Measurements from ENCODE around the gene MRPL23. TPM values are rescaled to one million over a fixed set of nuclear protein-coding genes. Genes with fewer than 3 reads are reported as not detected.

MRPL23 gene
- total and polyA plus RNA-seq, 2 of the 13 experiments (the other 11 are each of a cell fraction or from before 2014, with no cell fraction given): 67.8 to 123 TPM

DNA sequence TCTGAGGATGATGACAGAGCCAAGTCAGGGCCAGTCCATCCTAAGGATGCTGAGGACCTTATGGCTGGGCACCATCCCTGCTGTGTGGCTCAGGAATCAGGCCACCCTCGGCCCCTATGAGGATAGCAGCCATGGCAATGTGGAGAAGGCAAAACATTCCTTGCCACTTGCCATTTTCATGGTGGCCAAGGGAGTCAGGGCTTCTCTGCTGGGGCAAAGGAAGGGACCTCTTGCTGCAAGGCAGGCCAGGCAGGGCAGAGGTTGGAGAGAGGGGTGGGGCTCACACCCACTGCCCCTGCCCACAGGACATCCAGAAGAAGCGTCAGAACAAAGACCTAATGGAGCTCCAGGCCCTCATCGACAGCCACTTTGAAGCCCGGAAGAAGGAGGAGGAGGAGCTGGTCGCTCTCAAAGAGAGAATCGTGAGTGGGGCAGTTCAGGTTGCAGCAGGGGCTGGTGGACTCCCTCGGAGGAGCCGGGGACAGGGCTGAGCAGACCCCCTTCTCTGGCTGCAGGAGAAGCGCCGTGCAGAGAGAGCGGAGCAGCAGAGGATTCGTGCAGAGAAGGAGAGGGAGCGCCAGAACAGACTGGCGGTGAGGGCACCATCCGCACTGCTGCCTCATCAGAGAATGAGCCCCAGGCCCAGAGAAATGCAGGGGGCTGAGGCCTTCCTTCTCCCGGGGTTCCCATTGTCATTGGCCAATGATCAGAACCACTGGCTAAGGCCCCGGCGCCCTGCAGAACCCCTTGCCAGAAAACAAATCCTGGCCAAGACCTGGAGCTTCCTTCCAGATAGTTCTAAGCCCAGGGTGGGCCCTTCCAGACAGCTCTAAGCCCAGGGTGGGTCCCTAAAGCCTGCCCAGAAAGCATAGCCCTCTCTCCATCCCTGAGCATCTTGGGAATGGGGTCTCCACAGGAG, 13.5 kb upstream of the MRPL23 start:
- H3K4me3 ChIP-seq (replicated peaks in 1 of 3; ENCODE audit: insufficient read depth in 1 of 3, low read depth in 2 of 3, low read length in 3 of 3): no peak overlapping the region
- no peak for FAIRE-seq
- peaks cover 23 to 75% of the 10 kb centered on the region in 2 experiments for H3K27me3 ChIP-seq (ENCODE audit: control insufficient read depth in 1 of 2, insufficient read depth in 2 of 2, low read length in 2 of 2)
- no peak overlapping the region for H2AFZ ChIP-seq (ENCODE audit: low read length)
- in situ Hi-C loops (cut with HindIII; ENCODE audit: extremely low pct_ligation_motif_present, low pct_unique_long_range_greater_than_20kb): no loop called here
- H3K9me3 ChIP-seq (ENCODE audit: low read length): no peaks in the 10 kb centered on the region
- POLR2A ChIA-PET: no interaction called here
- ATAC-seq: no peak
- no peak overlapping the region for H3K4me2 ChIP-seq (ENCODE audit: low read depth, low read length)
- no peaks in the 10 kb centered on the region for H3K4me1 ChIP-seq (ENCODE audit: insufficient read depth, low read length)
- intact Hi-C loops (cut with micrococcal nuclease; ENCODE audit: unreplicated experiment): no loop called here
- H3K27ac ChIP-seq (ENCODE audit: extremely low read length, insufficient read depth, low read length): no peak overlapping the region
- no peaks in the 10 kb centered on the region for H3K36me3 ChIP-seq (replicated peaks in 1 of 2; ENCODE audit: control insufficient read depth in 1 of 2, insufficient read depth in 2 of 2, low read length in 2 of 2)
- no peak for DNase-seq (ENCODE audit: low spot score)
- WGBS (ENCODE audit: low lambda C conversion rate): 27% methylated on average over 16 of the region's 18 CpGs
- BruUV-seq (replicated peaks): no TSS peak
- no peak overlapping the region for H3K9ac ChIP-seq (ENCODE audit: insufficient read depth, low read depth, low read length)
- no peaks in the 10 kb centered on the region for H4K20me1 ChIP-seq (ENCODE audit: insufficient read depth, low read length)
- no peaks in the 10 kb centered on the region for H3K79me2 ChIP-seq (ENCODE audit: insufficient read depth, low read length)
- CTCF ChIA-PET (ENCODE audit: low intra/inter-chr PET ratio, low total read pairs): no interaction called here
- no peak for TF ChIP-seq NBN (conservative IDR thresholded peaks at IDR 0.05)
- no peak for TF ChIP-seq PPARG (CRISPR knock-in tag; conservative IDR thresholded peaks at IDR 0.05)
- TF ChIP-seq, protein P1, sequence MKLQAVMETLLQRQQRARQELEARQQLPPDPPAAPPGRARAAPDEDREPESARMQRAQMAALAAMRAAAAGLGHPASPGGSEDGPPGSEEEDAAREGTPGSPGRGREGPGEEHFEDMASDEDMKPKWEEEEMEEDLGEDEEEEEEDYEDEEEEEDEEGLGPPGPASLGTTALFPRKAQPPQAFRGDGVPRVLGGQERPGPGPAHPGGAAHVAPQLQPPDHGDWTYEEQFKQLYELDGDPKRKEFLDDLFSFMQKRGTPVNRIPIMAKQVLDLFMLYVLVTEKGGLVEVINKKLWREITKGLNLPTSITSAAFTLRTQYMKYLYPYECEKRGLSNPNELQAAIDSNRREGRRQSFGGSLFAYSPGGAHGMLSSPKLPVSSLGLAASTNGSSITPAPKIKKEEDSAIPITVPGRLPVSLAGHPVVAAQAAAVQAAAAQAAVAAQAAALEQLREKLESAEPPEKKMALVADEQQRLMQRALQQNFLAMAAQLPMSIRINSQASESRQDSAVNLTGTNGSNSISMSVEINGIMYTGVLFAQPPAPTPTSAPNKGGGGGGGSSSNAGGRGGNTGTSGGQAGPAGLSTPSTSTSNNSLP (IDR thresholded peaks at IDR 0.05; ENCODE audit: low read depth, low read length): no peak
- TF ChIP-seq CENPX (CRISPR knock-in tag; IDR thresholded peaks at IDR 0.05): no peak
- no peak for TF ChIP-seq ZNF570 (CRISPR knock-in tag; IDR thresholded peaks at IDR 0.05; ENCODE audit: borderline replicate concordance)
- TF ChIP-seq ZNF775 (CRISPR knock-in tag; IDR thresholded peaks at IDR 0.05; ENCODE audit: borderline replicate concordance): no peak
- TF ChIP-seq ZNF672 (CRISPR knock-in tag; IDR thresholded peaks at IDR 0.05): no peak
- TF ChIP-seq, protein P2, sequence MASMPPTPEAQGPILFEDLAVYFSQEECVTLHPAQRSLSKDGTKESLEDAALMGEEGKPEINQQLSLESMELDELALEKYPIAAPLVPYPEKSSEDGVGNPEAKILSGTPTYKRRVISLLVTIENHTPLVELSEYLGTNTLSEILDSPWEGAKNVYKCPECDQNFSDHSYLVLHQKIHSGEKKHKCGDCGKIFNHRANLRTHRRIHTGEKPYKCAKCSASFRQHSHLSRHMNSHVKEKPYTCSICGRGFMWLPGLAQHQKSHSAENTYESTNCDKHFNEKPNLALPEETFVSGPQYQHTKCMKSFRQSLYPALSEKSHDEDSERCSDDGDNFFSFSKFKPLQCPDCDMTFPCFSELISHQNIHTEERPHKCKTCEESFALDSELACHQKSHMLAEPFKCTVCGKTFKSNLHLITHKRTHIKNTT (CRISPR knock-in tag; IDR thresholded peaks at IDR 0.05): no peak
- TF ChIP-seq, protein P3, sequence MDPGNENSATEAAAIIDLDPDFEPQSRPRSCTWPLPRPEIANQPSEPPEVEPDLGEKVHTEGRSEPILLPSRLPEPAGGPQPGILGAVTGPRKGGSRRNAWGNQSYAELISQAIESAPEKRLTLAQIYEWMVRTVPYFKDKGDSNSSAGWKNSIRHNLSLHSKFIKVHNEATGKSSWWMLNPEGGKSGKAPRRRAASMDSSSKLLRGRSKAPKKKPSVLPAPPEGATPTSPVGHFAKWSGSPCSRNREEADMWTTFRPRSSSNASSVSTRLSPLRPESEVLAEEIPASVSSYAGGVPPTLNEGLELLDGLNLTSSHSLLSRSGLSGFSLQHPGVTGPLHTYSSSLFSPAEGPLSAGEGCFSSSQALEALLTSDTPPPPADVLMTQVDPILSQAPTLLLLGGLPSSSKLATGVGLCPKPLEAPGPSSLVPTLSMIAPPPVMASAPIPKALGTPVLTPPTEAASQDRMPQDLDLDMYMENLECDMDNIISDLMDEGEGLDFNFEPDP (CRISPR knock-in tag; conservative IDR thresholded peaks at IDR 0.05): no peak
- TF ChIP-seq ZNF619 (CRISPR knock-in tag; IDR thresholded peaks at IDR 0.05): no peak
- TF ChIP-seq ZZZ3 (CRISPR knock-in tag; IDR thresholded peaks at IDR 0.05; ENCODE audit: borderline replicate concordance): no peak
- no peak for TF ChIP-seq ZNF343 (CRISPR knock-in tag; IDR thresholded peaks at IDR 0.05)
- TF ChIP-seq NFATC3 (CRISPR knock-in tag; IDR thresholded peaks at IDR 0.05): no peak
- TF ChIP-seq TBX3 (IDR thresholded peaks at IDR 0.05; ENCODE audit: borderline replicate concordance): no peak
- TF ChIP-seq, protein P4, sequence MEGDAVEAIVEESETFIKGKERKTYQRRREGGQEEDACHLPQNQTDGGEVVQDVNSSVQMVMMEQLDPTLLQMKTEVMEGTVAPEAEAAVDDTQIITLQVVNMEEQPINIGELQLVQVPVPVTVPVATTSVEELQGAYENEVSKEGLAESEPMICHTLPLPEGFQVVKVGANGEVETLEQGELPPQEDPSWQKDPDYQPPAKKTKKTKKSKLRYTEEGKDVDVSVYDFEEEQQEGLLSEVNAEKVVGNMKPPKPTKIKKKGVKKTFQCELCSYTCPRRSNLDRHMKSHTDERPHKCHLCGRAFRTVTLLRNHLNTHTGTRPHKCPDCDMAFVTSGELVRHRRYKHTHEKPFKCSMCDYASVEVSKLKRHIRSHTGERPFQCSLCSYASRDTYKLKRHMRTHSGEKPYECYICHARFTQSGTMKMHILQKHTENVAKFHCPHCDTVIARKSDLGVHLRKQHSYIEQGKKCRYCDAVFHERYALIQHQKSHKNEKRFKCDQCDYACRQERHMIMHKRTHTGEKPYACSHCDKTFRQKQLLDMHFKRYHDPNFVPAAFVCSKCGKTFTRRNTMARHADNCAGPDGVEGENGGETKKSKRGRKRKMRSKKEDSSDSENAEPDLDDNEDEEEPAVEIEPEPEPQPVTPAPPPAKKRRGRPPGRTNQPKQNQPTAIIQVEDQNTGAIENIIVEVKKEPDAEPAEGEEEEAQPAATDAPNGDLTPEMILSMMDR (CRISPR knock-in tag; IDR thresholded peaks at IDR 0.05): no peak

Measured in HepG2 (cell line).